GM15510 (cell line): Measurements from ENCODE around the gene PGBD5.

ENCODE experiments used
- POLR2A ChIP-seq: IDR thresholded peaks from 3 replicates; pipeline ENCODE4 v1.6.1; 2011; ENCODE audit warnings: borderline replicate concordance; ENCODE audit not compliant: insufficient read length; ENCODE audit errors: extremely low read depth

PGBD5 gene

GRCh38 chr1:230283678-230284077 is 142.5 kb downstream of the PGBD5 start:
- no peak for TF ChIP-seq POLR2A

GRCh38 chr1:230282157-230282556 is 144.0 kb downstream of the PGBD5 start:
- TF ChIP-seq POLR2A: no peak

GRCh38 chr1:230281556-230281955 is 144.6 kb downstream of the PGBD5 start:
- TF ChIP-seq POLR2A: no peak

GRCh38 chr1:230280906-230281413 is 145.2 kb downstream of the PGBD5 start:
- TF ChIP-seq POLR2A: no peak

DNA sequence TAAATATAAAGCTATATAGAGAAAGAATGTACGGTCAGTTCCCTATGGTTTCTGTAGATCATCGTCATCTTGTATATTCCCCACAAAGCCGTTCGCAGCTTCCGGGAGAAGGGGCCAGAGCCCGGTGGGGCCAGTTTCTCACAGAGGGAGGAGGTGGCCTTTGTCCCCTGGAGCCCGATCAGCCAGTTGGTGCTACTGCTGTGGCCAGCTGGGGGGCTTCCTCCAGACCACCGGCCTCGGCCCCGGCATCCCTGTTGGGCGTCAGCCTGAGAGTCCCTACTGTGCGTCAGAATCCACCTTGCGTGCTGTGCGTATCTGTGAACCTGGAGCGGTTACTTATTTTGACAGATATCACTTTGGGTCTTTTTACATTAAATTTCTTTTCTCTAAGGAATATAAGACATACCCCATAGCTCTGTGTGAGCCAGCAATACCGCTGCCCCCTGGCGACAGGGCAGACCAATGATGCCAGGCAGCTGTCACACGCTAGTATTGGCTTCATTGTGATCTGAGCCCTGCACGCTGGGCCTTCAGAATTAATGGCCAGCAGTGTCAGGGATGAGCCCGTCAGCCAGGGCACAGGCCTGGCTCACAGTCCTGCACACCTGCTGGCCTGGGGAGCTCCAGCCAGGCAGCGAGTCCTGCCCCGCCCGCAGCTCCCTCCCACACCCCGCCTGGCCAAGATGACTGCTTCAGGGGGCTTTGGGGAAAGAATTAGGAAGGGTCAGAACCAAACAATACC is 145.9 kb downstream of the PGBD5 start:
- TF ChIP-seq POLR2A: no peak

DNA sequence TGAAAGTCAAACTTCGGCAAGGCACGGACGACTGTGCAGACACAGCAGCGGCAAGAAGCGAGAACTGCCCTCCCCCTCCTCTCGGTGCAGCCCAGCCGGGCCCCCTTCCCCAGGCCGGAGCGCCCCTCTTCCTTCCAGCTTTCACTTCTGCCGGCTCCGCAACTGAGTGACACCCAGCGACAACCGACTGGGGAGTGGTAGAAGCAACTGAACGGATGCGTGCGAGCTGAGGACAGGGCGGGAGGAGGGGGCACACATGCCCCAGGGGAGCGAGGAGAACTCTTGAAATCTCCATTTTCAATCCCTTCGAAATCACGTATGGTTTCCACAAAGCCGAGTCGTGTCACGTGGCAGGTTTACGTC is 146.6 kb downstream of the PGBD5 start:
- no peak for TF ChIP-seq POLR2A

DNA sequence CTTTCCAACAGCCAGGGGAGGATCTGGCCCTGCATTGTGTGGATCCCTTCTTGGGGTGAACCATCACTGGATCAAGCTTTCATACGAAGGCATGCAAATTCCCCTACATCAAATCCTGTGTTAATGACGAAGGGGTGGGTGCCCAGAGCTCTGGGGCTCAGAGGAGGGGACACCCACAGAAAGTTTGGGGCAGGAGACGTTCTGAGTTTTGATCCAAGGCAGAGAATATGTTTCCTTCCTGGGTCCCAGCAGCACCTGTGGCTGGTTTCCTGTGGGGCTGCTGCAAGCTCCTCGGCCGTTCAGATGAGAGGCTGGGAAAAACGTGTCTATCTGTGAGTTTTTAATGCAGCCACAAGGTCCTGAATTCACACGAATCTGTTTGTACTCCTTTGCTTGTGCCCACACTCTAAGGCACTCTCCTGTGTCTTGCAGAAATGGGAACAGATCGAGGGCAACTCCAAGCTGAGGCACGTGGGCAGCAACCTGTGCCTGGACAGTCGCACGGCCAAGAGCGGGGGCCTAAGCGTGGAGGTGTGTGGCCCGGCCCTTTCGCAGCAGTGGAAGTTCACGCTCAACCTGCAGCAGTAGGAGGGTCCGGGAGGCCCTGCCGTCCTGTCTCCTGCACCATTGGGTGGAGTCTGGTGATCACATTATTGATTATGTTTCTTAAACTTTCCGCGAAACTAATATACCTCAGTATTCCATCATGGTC is 147.1 kb downstream of the PGBD5 start:
- no peak for TF ChIP-seq POLR2A

GRCh38 chr1:230278376-230278775 is 147.8 kb downstream of the PGBD5 start:
- TF ChIP-seq POLR2A: no peak

GRCh38 chr1:230277201-230278025 is 148.7 kb downstream of the PGBD5 start:
- no peak for TF ChIP-seq POLR2A

DNA sequence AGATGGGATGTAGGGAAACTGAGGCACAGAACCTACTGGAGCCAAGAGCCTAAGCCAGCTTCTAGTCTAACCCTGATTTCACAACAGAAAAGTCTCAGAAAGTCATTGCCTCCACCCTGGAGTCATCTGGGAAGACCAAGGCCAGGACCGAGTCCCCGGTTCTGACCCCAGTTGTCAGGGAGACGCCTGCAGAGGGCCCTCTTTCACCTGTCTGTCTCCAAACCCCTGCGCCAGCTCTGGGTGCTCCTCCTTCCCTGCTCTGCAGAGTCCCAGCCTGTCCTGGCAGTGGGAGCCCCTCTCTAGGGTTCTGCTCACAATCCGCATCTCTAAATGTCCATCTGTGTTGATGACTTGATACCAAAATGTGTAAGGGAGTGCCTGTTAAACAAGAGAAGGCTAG is 149.7 kb downstream of the PGBD5 start:
- no peak for TF ChIP-seq POLR2A

GRCh38 chr1:230274254-230274653 is 151.9 kb downstream of the PGBD5 start:
- no peak for TF ChIP-seq POLR2A

DNA sequence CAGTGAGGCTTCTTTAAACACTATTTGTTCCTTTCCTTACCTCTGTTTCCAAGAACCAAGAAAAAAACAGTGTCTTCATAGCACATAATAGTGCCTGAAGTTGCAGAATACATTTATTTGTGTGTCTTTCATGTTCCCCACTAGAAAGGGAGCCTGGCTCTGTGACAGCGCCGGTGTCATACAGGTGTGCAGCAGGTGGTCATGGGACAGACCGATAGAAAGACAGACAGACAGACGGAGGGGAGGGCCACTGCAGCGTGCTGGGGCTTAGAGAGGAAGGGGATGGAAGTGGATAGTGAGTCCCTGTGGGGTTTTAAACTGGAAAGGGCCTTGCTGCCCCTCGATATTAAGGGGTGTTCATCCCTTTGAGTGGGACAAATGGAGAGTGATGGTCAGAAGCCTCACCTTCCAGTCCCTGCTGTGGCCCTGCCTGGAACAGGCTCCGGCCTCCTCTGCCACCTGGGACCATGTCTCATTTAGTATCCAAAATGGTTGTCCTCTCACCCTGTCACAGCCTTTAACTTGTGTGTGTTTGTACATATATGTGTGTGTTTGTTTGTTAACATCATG is 152.9 kb downstream of the PGBD5 start:
- no peak for TF ChIP-seq POLR2A

GRCh38 chr1:230272557-230272956 is 153.6 kb downstream of the PGBD5 start:
- TF ChIP-seq POLR2A: no peak

DNA sequence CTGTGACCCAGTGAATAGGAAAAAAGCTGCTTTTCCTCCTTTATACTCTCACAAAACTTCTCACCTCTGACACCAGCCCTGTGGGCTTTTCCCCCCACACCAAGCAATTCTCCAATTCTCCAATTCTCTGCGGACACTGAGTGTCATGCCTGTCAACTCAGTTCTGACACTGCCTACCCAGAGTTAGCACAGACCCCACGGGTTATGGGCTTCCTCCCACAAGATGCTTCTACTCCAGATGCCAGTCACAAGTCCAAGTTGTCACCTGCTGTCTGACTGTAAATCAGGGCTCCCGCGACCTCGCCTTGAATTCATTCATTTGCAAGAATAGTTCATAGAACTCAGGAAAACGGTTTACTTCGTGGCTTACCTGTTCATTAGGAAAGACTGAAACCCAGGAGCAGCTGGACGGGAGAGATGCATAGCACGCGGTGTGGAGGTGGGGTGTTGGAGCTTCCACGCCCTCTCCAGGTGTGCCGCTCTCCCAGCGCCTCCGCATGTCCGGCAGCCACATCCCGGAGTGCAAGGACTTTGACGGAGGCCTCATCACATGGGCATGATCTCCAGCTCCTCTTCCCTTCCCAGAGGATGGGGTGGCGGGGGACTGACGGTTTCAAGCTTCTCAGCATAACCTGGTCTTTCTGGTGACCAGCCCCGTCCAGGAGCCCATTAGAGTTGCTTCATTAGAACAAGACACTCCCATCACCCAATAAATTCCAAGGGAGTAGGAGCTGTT is 154.7 kb downstream of the PGBD5 start:
- TF ChIP-seq POLR2A: no peak
